CD4-positive, alpha-beta T cell treated with Interleukin-10 for 1 hour (primary cell): ENCODE measurements around the gene FLOT1.
"Not testable (repeated sequence)": the region's sequence is repeated elsewhere in the genome, so short reads cannot be mapped to it uniquely, and the experiment has no call there.

ENCODE experiments used
- DNase-seq: peaks from one replicate; pipeline ENCODE4 v3.0.0-alpha.2; 2020

The FLOT1 gene

GRCh38 chr6:30721198-30722024 is 21.1 kb downstream of the FLOT1 start:
- DNase-seq = peak; percentile 96

- DNase-seq = peak; percentile 57
These were observed 21.7 kb downstream of the FLOT1 start for GRCh38 chr6:30720738-30721197.

- DNase-seq = peak; percentile 96
These were observed 22.4 kb downstream of the FLOT1 start, which contains the start of gene TUBB for GRCh38 chr6:30719791-30720737. TUBB (plus strand) TSS chr6:30720352; CDS start chr6:30720507, 155 bp downstream.

GRCh38 chr6:30719356-30719755 is 23.1 kb downstream of the FLOT1 start:
- no peak for DNase-seq

DNA sequence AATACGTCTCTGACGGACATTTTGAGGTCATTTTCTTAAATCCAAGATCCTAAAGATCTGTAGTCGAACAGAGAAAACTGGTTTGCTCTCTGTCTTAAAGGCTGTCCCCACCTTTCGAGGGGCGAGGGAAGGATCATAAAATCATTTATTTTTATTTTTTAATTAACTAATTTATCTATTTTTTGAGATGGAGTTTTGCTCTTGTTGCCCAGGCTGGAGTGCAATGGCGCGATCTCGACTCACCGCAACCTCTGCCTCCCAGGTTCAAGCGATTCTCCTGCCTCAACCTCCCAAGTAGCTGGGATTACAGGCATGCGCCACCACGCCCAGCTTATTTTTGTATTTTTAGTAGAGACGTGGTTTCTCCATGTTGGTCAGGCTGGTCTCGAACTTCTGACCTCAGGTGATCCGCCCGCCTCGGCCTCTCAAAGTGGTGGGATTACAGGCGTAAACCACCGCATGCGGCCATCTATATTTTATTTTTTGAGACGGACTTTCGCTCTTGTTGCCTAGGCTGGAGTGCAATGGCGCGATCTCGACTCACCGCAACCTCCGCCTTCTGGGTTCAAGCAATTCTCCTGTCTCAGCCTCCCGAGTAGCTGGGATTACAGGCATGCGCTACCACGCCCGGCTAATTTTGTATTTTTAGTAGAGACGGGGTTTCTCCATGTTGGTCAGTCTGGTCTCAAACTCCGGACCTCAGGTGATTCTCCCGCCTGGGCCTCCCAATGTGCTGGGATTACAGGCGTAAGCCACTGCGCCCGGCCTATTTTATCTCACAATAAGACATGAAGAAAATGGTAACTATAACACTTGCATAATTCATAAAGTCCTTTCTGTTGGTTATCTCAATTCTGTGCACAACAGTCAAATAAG is 24.4 kb downstream of the FLOT1 start:
- not testable (repeated sequence) for DNase-seq

GRCh38 chr6:30717129-30717844 is 25.2 kb downstream of the FLOT1 start, which contains the start of gene MDC1:
MDC1 (minus strand) TSS chr6:30717281; CDS start chr6:30715175, 2,106 bp downstream.
- DNase-seq = peak; percentile 100

- no peak for DNase-seq
These were observed 25.7 kb downstream of the FLOT1 start for GRCh38 chr6:30716879-30717128.

DNA sequence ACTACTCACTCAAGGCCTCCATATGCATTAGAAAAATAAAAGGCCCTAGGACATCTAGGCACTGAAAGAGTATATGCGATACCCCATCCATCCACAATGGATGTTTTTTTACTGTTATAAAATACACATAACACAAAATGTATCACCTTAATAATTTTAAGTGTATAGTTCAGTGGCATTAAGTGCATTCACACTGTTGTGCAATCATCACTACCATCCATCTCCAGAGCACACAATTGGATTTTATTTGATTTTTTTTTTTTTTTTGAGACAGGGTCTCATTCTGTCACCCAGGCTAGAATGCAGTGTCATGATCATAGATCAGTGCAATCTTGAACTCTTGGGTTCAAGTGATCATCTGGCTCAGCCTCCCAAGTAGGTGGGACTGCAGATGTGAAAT is 28.2 kb downstream of the FLOT1 start:
- DNase-seq = no peak

DNA sequence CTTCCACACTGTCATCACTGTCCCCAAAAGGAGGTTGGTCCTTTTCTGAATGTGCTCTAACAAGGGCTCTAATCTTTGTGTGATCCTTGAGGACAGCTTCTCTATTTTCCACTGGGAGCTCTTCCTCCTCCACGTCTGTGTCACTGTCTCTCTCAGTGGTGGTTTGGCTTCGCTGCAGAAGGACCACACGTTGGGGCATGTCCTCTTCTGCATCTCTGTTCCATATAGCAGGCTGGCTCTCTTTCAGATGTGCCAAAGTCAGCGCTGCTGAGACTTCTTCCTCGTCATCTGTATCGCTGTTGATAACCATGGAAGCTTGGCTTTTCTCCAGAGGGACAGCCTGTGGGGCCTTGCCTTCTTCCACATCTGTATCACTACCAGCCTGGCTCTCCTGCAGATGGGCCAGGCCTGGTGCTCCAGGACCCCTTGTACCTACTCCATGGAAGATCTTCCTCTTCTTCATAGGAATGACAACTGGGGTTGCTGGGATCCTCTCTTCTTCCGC is 30.0 kb downstream of the FLOT1 start:
- DNase-seq = no peak

GRCh38 chr6:30711758-30712380 is 30.6 kb downstream of the FLOT1 start:
- no peak for DNase-seq

DNA sequence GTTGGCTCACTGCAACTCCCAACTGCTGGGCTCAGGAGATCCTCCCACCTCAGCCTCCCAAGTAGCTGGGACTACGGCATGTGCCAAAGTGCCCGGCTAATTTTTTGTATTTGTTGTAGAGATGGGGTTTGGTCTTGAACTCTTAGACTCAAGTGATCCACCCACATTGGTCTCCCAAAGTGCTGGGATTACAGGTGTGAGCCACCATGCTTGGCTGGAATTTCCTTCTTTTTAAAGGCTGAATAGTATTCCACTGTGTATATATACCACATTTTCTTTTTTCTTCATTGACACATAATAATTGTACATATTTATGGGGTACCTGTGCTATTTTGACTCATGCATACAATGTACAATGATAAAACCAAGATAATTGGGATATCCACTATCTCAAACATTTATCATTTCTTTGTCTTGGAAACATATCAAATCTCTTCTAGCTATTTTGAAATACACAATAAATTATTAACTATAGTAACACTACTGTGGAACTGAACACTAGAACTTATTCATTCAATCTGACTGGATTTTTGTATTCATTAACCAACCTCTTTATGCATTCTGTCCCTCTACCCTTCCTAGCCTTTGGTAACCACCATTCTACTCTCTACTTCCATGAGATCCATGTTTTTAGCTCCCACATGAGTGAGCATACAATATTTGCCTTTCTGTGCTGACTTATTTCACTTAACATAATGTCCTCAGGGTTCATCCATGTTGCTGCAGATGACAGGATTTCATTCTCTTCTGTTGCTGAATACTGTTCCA is 33.2 kb downstream of the FLOT1 start:
- DNase-seq = no peak

DNA sequence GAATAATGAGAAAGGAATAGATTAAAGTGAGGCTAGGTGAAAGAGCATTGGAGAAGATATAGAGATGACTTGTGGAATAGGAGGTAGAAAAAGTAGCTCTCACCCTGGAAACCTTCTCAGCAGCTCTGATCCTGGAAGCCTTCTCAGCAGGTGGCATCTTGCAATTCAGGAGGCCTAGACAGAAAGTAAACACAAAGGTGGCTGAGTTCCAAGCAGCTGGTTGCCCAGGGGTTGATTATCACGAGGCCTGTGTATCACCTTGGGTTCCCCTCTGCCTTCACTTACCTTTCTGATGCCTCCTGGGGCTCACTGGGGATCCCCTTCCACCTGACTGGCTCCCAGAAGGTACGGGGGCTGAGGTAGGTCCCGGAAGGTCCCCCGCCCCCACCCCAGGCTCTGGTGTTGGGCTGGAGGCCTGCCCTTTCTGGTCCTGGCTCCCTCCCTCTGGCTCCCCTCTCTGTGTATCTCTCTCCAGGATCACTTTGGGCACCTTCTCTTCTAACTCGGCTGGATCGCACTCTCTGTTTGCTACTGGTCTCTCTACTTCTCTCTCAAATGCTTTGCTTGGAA is 35.1 kb downstream of the FLOT1 start:
- no peak for DNase-seq

GRCh38 chr6:30705620-30706019 is 36.9 kb downstream of the FLOT1 start:
- DNase-seq = no peak

- no peak for DNase-seq
These were observed 38.7 kb downstream of the FLOT1 start for GRCh38 chr6:30703821-30704220.

DNA sequence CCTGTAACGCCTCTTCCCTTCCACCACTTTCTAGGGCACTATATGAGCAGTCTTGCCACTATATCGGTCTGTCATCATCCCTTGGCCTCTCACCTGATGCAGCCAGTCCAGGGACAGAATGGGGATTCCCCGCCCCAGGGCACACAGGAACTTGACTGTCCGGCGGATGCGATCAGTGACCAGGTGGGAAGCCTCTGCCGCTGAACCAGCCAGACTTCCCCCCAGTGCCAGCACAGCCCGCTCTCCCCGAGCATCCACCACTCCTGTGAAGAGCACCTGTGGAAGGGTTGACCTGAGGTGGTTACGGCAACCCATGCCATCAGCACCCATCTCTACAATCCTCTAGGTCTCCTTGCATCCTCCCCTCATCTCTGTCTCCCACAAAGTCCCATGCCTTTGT is 39.5 kb downstream of the FLOT1 start:
- no peak for DNase-seq

- no peak for DNase-seq
These were observed 42.1 kb downstream of the FLOT1 start for GRCh38 chr6:30700340-30700739.

GRCh38 chr6:30696432-30696831 is 46.1 kb downstream of the FLOT1 start:
- DNase-seq = no peak

DNA sequence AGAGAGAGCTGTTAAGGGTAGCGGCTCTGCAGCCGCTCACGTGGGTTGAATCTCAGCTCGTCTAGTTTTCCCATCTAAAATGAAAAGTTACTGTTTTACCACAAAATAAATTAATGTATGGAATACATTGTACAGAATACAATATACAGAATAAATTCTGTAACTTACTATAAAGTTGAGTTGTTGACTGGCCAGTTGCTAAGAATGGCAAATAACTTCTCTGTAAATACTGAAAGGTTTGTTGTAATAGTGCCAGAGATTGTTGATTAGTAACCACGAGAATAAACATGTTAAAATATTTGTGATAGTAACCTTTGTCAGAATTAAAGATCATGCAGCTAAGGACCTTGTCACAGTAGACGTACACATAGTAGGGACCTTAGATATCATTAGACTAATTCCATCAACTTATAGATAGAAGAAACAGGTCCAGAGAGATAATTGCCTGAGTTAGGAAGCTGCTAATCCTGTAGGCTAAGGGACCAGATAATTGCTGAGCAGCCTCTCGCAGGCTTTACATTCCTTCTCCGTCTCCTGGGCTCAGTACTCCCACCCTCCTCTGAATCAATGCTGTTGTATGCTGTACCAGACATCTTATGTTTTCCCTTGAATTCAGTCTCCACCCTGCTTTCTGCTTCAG is 51.2 kb downstream of the FLOT1 start:
- DNase-seq = no peak

DNA sequence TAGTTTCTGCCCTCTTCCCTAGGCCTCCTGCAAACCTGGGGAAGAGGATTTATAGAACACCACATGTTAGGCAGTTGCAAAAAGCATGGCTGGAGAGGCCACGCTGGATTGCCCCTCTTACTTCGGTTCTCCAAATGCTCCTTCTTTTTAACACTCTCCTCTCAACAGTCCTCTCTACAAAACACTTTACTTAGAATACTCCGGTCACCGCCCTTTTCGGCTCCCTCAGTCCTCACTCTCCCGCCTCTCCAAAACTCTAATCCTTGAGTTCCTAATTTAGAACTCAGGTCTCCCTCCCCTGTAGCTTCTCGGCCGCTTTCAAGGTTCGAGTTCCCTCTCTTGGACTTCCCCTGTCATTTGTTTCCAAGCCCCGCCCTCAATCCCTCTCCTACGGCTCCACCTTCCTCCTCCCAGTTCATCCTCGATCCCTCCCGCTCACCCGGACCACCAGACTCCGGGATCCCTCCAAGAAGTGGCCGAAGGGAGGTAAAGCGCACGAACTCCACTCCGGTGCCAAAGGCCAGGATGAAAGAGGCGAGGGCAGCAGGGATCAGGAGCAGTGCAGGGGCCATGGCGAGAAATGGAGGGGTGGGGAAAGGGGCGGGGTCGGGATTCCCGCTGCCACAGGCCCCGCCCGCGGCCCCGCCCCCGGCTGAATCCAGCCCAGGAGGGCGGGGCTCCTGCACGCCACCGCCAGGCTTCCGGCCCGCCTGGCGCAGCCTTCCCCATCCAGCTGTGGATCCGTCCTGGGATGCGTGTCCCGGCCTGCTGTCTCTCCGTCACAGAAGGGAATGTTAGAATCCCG is 51.9 kb downstream of the FLOT1 start, which contains the start of gene NRM:
Gene NRM (minus strand): TSS at position 582 of the 805 bp plus-strand sequence. CDS start 10 bp downstream, at position 572.
- peak; percentile 71 for DNase-seq
